Tibial artery (tissue), 4 donors: ENCODE results near the gene TAAR9.
"Not testable (repeated sequence)": the region's sequence is repeated elsewhere in the genome, so short reads cannot be mapped to it uniquely, and the experiment has no call there.

ENCODE experiments used
- DNase-seq, 2 donors: peaks; one replicate each; pipeline ENCODE4 v3.0.0-alpha.2; 2019
- H3K27ac ChIP-seq, 2 donors: fragments of 200-600 bp; sonication (generic) in 1 of 2; 1 replicate in 1 of 2; 2 replicates in 1 of 2; pipeline ENCODE4 v1.5.1; 2018 to 2019; ENCODE audit warnings: mild to moderate bottlenecking in 1 of 2
- H3K27me3 ChIP-seq, 2 donors: fragments of 200-600 bp; sonication (generic) in 1 of 2; one replicate each; pipeline versions ENCODE4 v1.5.1 to v1.6.0; 2016 to 2019
- H3K36me3 ChIP-seq, 3 donors: fragments of 200-600 bp; sonication (generic) in 2 of 3; one replicate each; pipeline ENCODE4 v1.5.1; 2016 to 2019; ENCODE audit warnings: mild to moderate bottlenecking in 2 of 3
- H3K4me1 ChIP-seq, 4 donors: fragments of 200-600 bp; sonication (generic) in 2 of 4; 1 replicate in 3 of 4; 2 replicates in 1 of 4; pipeline ENCODE4 v1.5.1; 2016 to 2019
- H3K4me3 ChIP-seq, 2 donors: fragments of 200-600 bp; sonication (generic) in 1 of 2; 1 replicate in 1 of 2; 2 replicates in 1 of 2; pipeline ENCODE4 v1.5.1; 2018 to 2019; ENCODE audit warnings: mild to moderate bottlenecking in 2 of 2
- H3K9me3 ChIP-seq, 3 donors: fragments of 200-600 bp; sonication (generic) in 1 of 3; one replicate each; pipeline ENCODE4 v1.5.1; 2016 to 2019
- intact Hi-C: fragments of 100-400 bp; cut with DNase I; formaldehyde crosslinking; loops from one replicate; pipeline ENCODE4 v1.15.0; 2023; ENCODE audit warnings: low total_unique reads
- TF ChIP-seq, protein P1 (sequence below), 2 experiments: fragments of 200-600 bp in 1 of 2; fragments of 450-650 bp in 1 of 2; IDR thresholded peaks; one replicate each; pipeline ENCODE4 v1.5.1; 2017 to 2019; ENCODE audit warnings: antibody characterized with exemption in 2 of 2, mild to moderate bottlenecking in 1 of 2, moderate library complexity in 1 of 2

TAAR9 gene

DNA sequence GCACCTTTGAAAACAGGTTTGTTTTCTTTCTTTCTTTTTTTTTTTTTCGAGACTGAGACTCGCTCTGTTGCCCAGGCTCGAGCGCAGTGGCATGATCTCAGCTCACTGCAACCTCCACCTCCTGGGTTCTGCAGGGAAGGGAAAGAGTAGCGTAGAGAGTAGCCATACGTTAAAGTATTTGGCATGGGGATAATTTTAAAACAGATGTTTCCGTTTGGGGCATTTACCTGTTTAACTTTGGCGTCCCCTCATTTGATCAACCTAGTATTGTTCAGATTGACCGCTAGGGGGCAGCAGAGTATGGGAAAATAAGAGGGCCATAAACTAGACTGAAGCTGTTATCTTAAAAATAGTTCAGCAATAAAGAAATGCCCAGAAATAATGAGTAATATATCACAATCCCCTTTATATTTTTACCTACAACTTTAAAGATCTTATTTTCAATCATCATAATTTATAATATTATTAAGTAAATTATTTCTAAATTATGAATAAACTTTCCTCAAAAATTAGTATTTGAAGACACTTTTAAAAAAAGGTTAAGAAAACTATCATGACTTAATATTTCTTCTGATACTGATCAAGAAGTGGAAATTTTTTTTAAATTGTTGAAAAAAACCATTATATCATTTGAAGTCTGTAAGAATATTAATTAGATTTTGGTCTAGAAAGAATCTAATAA lies 7.6 kb upstream of the TAAR9 start:
- Histone ChIP-seq H3K9me3 (no peaks in the 10 kb centered on the region), H3K4me3 (no peak overlapping the region), H3K36me3 (no peaks in the 10 kb centered on the region), H3K27ac (no peak overlapping the region), H3K27me3 (no peaks in the 10 kb centered on the region), H3K4me1 (peaks cover 0 to 3% (median 0%) of the 10 kb centered on the region in 4 donors)
- TF ChIP-seq, protein P1, sequence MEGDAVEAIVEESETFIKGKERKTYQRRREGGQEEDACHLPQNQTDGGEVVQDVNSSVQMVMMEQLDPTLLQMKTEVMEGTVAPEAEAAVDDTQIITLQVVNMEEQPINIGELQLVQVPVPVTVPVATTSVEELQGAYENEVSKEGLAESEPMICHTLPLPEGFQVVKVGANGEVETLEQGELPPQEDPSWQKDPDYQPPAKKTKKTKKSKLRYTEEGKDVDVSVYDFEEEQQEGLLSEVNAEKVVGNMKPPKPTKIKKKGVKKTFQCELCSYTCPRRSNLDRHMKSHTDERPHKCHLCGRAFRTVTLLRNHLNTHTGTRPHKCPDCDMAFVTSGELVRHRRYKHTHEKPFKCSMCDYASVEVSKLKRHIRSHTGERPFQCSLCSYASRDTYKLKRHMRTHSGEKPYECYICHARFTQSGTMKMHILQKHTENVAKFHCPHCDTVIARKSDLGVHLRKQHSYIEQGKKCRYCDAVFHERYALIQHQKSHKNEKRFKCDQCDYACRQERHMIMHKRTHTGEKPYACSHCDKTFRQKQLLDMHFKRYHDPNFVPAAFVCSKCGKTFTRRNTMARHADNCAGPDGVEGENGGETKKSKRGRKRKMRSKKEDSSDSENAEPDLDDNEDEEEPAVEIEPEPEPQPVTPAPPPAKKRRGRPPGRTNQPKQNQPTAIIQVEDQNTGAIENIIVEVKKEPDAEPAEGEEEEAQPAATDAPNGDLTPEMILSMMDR (IDR thresholded peaks at IDR 0.05) = peak; percentile 72 to 77
- intact Hi-C loops = no loop called here
- DNase-seq = peak in 1 of 2 donors; percentile 55

DNA sequence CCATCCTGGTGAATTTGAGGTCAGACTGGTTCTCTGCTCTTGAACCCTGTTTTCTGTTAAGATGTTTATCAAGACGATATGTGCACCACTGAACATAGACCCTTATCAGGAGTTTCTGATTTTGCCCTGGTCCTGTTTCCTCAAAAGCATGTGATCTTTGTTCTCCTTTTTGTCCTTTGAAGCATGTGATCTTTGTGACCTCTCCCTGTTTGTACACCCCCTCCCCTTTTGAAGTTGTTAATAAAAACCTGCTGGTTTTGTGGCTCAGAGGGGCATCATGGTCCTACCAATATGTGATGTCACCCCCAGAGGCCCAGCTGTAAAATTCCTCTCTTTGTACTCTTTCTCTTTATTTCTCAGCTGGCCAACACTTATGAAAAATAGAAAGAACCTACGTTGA lies 3.5 kb upstream of the TAAR9 start:
- DNase-seq, H3K4me1 ChIP-seq, intact Hi-C loops, H3K9me3 ChIP-seq, H3K4me3 ChIP-seq, H3K27ac ChIP-seq, H3K27me3 ChIP-seq, H3K36me3 ChIP-seq: not testable (repeated sequence)

DNA sequence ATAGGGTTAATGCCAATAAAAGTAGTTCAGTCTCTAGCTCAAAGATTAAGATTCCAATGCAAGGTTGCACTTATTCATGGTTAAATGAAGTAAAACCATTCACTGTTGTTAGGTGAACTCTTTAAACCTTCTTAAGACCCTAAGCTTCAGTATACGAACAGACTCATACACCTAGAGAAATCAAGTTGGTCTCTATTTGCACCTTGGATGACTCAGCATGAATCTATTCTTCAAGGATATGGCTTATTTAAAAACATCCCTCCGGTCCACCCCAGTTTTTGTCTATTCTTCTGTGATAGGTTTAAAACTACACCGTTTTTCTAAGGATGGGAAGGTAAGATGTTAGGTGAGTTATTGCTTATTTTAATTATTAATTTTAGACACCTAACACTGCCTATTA lies 932 bp upstream of the TAAR9 start:
- Histone ChIP-seq H3K27ac (no peak overlapping the region), H3K4me3 (no peak overlapping the region), H3K9me3 (no peaks in the 10 kb centered on the region), H3K4me1 (no peaks in the 10 kb centered on the region), H3K36me3 (no peaks in the 10 kb centered on the region), H3K27me3 (no peaks in the 10 kb centered on the region)
- TF ChIP-seq, protein P1 (IDR thresholded peaks at IDR 0.05) = no peak
- no peak for DNase-seq
- intact Hi-C loops = no loop called here

DNA sequence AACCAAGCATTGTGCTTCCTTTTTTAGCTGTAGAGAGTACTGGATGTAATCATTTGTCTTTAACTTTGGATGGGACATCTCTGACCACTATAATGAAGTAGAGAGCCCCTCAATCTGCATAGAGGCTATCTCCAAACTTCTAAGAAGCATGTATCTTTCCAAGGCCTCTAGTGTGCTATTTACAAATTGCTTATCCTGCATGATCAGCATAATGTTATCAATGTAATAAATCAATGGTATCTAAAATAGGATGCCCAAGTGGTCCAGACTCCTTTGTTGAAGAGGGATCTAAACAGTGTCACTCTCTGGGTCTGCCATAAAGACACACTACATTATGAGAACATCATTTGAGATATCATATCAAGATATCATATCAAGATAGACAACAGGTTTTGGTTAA lies 6.7 kb downstream of the TAAR9 start:
- no peak overlapping the region for H3K4me3 ChIP-seq
- no peaks in the 10 kb centered on the region for H3K4me1 ChIP-seq
- intact Hi-C loops = no loop called here
- H3K9me3 ChIP-seq = no peaks in the 10 kb centered on the region
- H3K27ac ChIP-seq = no peak overlapping the region
- no peak for DNase-seq
- H3K36me3 ChIP-seq = no peaks in the 10 kb centered on the region
- TF ChIP-seq, protein P1 (IDR thresholded peaks at IDR 0.05) = no peak
- no peaks in the 10 kb centered on the region for H3K27me3 ChIP-seq

DNA sequence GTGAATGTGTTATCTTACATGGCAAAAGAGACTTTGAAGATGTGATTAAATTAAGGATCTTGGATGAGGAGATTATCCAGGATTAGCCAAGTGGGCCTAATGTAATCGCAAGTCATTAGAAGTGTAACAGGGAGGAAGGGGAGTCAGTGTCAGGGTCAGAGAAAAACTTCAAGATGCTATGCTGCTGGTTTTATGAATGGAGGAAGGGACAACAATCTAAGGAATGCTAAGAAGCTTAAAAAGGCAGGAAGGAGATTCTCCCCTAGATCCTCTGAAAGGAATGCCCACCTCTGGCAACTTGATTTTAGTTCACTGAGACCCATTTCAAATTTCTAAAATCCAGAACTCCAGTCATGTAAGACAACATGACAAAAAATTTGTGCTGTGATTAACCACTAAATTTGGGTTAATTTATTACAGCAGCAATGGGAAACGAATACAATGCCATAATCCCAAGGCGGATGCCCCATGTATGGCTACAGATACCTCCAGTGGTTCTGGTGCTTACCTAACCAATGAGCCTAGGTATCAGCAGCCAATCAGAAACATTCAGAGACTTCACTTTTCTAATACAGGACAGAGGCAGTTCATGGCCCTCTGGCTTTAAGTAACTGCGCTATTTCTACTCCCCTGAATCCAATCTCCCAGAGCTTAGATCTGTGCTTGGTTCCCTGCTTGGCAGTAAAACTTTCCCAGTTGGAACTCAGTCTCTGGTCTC lies 10.8 kb downstream of the TAAR9 start:
- no peak overlapping the region for H3K4me3 ChIP-seq
- no peaks in the 10 kb centered on the region for H3K9me3 ChIP-seq
- no peak overlapping the region for H3K27ac ChIP-seq
- TF ChIP-seq, protein P1 (IDR thresholded peaks at IDR 0.05) = no peak
- intact Hi-C loops = no loop called here
- H3K36me3 ChIP-seq = no peaks in the 10 kb centered on the region
- H3K4me1 ChIP-seq = no peaks in the 10 kb centered on the region
- no peaks in the 10 kb centered on the region for H3K27me3 ChIP-seq
- DNase-seq = no peak

DNA sequence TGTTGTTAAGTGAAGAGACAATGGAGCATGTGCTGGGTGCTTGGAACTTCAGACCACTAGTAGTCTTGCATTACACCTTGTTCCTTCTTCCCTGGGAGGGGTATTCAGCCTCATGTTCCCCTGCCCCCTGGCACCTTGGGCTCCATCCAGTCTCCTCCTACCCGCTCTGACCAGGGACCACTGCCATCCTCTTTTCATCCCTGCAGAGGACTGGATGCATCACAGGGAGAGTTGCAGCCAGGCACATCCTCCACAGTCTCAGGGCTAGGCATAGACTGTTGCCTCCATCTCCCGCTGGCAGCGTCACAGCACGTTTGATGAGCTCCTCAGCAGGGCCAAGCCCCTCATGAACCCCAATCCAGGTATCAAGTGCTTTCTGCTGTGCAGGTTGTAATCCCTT lies 13.1 kb downstream of the TAAR9 start:
- H3K9me3 ChIP-seq = no peaks in the 10 kb centered on the region
- no peaks in the 10 kb centered on the region for H3K36me3 ChIP-seq
- intact Hi-C loops = no loop called here
- no peaks in the 10 kb centered on the region for H3K27me3 ChIP-seq
- DNase-seq = no peak
- no peak overlapping the region for H3K4me3 ChIP-seq
- no peak overlapping the region for H3K27ac ChIP-seq
- TF ChIP-seq, protein P1 (IDR thresholded peaks at IDR 0.05) = no peak
- H3K4me1 ChIP-seq = no peaks in the 10 kb centered on the region
